HG03060 (cell line): ENCODE measurements around the gene NCOA7.
"Not testable (repeated sequence)": the region's sequence is repeated elsewhere in the genome, so short reads cannot be mapped to it uniquely, and the experiment has no call there.

Experiments used
- ATAC-seq: cut with Tn5 transposase; IDR thresholded peaks from one replicate; pipeline ENCODE4 v1.9.1; 2021; ENCODE audit warnings: low read depth, moderate number of reproducible peaks; ENCODE audit not compliant: unreplicated experiment

The NCOA7 gene

GRCh38 chr6:125834348-125834747 is 43.6 kb downstream of the NCOA7 start:
- peak; percentile 82 for ATAC-seq

- ATAC-seq, result no peak
Observed at GRCh38 chr6:125835221-125835744, 44.5 kb downstream of the NCOA7 start.

- no peak for ATAC-seq
Observed at GRCh38 chr6:125836466-125836865, 45.7 kb downstream of the NCOA7 start.

GRCh38 chr6:125839471-125839870 is 48.7 kb downstream of the NCOA7 start:
- no peak for ATAC-seq

GRCh38 chr6:125839879-125840278 is 49.1 kb downstream of the NCOA7 start:
- no peak for ATAC-seq

- no peak for ATAC-seq
Observed at GRCh38 chr6:125841356-125842090, 50.8 kb downstream of the NCOA7 start.

GRCh38 chr6:125842091-125842626 is 51.4 kb downstream of the NCOA7 start:
- ATAC-seq, result no peak

- no peak for ATAC-seq
Observed at GRCh38 chr6:125843593-125843992, 52.8 kb downstream of the NCOA7 start.

GRCh38 chr6:125844989-125845388 is 54.2 kb downstream of the NCOA7 start:
- no peak for ATAC-seq

- no peak for ATAC-seq
Observed at GRCh38 chr6:125846292-125847024, 55.7 kb downstream of the NCOA7 start.

- ATAC-seq, result not testable (repeated sequence)
Observed at GRCh38 chr6:125848286-125848685, 57.5 kb downstream of the NCOA7 start.

- ATAC-seq, result no peak
Observed at GRCh38 chr6:125850361-125850760, 59.6 kb downstream of the NCOA7 start.

- ATAC-seq, result no peak
Observed at GRCh38 chr6:125852587-125852986, 61.8 kb downstream of the NCOA7 start.

- ATAC-seq, result no peak
Observed at GRCh38 chr6:125853168-125853567, 62.4 kb downstream of the NCOA7 start.

GRCh38 chr6:125853756-125854155 is 63.0 kb downstream of the NCOA7 start:
- no peak for ATAC-seq

- no peak for ATAC-seq
Observed at GRCh38 chr6:125854355-125854754, 63.6 kb downstream of the NCOA7 start.

GRCh38 chr6:125855783-125856182 is 65.0 kb downstream of the NCOA7 start:
- no peak for ATAC-seq

- ATAC-seq, result no peak
Observed at GRCh38 chr6:125857846-125858245, 67.1 kb downstream of the NCOA7 start.

- ATAC-seq, result no peak
Observed at GRCh38 chr6:125858427-125859320, 67.9 kb downstream of the NCOA7 start.

GRCh38 chr6:125859727-125860126 is 69.0 kb downstream of the NCOA7 start:
- ATAC-seq, result no peak
